T-helper 1 cell (primary cell): Measurements from ENCODE around the gene ZNF407.
"Not testable (repeated sequence)": the region's sequence is repeated elsewhere in the genome, so short reads cannot be mapped to it uniquely, and the experiment has no call there.

Experiments
- DNase-seq, 5 donors: peaks; one replicate each; pipeline ENCODE4 v3.0.0-alpha.2; 2012 to 2020
- total RNA-seq, 4 donors: gene quantifications; one replicate each; lab custom pipeline; 2026; lab: John Stamatoyannopoulos, UW

The ZNF407 gene, protein sequence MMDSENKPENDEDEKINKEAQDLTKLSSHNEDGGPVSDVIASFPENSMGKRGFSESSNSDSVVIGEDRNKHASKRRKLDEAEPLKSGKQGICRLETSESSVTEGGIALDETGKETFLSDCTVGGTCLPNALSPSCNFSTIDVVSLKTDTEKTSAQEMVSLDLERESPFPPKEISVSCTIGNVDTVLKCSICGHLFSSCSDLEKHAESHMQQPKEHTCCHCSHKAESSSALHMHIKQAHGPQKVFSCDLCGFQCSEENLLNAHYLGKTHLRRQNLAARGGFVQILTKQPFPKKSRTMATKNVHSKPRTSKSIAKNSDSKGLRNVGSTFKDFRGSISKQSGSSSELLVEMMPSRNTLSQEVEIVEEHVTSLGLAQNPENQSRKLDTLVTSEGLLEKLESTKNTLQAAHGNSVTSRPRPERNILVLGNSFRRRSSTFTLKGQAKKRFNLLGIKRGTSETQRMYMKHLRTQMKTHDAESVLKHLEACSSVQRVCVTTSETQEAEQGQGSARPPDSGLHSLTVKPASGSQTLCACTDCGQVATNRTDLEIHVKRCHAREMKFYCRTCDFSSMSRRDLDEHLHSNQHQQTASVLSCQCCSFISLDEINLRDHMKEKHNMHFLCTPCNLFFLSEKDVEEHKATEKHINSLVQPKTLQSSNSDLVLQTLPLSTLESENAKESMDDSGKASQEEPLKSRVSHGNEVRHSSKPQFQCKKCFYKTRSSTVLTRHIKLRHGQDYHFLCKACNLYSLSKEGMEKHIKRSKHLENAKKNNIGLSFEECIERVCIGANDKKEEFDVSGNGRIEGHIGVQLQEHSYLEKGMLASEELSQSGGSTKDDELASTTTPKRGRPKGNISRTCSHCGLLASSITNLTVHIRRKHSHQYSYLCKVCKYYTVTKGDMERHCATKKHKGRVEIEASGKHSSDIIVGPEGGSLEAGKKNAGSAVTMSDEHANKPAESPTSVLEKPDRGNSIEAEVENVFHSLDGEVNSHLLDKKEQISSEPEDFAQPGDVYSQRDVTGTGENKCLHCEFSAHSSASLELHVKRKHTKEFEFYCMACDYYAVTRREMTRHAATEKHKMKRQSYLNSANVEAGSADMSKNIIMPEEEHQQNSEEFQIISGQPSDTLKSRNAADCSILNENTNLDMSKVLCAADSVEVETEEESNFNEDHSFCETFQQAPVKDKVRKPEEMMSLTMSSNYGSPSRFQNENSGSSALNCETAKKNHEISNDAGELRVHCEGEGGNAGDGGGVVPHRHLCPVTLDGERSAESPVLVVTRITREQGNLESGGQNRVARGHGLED (N-terminal part only)
- total RNA-seq: 72.0 to 103 (median 92.7) reads per million in 4 donors

DNA sequence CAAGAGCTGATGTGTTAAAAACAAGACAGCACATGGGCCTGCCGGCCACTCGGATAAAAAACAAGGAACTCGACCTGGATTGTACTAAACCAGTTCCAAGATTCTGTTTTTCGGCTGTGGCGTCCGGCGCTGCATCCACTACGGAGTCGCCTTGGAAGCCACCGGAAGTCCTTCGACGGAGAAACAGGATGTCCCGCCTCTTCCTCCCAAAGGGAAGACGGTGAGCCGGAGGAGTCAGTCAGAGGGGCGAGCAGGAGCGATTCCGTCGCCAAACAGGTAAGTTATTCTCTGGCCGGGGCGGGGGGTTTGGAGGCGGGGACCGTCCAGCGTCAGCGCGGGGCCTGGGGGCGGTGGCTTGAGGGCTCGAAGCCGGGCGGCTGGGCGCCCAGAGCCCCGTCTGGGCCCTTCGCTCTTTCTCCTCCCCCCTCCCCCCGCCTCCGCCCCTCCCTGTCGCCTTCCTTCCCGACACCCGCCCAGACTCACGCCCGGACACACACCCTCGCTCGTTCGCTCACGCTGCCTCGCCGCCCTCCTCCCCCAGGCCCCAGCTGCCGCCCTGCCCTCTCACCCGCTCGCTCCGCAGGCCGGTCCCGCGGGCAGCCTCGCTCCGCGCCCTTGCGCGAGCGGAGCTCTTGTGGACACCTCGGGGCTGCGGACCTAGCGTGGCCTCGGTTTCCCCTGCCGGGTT, at the start of gene ZNF407:
TSS of gene ZNF407 (plus strand) at position 209 of the 688 bp plus-strand sequence. CDS start 33,150 bp downstream, outside the sequence.
- peak; percentile 71 to 91 (median 79) for DNase-seq

DNA sequence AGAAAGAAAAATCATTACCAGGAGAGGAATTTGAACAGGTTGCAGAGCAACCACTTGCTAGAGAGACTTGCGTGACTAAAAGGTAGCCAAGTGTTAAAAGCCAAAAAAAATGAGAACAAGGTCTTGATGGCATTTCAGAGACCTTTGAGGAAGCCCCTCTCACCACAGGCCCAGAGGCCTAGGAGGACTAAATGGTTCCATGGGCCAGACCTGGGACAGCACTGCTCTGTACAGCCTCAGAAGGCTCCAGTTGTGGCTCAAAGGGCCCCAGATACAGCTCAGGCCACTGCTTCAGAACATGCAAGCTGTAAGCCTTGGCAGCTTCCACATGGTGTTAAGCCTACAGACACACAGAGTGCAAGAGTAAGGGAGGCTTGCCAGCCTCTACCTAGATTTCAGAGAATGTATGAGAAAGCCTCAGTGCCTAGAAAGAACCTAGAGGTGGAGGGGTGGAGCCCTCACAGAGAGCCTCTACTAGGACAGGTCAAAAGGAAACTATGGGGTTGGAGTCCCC, 48.0 kb upstream of the ZNF407 start:
- DNase-seq: no peak

DNA sequence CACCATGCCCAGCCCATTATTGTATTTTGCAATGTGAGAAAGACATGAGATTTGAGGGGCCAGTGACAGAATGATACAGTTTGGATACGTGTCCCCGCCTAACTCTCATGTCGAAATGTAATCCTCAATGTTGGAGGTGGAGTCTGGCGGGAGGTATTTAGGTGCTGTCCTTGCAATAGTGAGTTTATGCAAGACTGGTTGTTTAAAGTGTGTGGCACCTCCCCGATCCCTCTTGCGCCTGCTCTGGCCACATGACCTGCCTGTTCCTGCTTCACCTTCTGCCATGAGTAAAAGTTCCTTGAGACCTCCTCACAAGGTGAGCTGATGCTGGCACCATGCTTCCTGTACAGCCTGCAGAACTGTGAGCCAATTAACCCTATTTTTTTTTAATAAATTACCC, 46.8 kb upstream of the ZNF407 start:
- DNase-seq: no peak

DNA sequence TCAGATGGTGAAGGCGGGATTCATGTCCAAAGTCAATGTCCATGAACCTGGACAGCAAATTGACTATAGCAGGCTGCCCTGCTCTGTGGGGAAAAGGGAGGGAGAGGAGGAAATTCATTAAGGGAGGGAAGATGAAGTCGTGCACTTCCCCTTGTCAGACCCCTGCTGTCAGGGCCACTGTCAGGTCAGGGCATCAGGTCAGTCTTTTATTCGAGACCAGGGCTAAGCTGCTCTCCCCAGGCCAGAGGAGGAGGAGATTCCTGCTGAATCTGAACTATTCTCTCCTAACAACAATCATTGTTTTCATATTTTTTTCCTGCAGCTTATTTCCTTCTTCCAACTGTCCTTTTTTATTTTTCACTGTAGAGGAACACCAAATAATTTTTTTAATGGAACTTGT, 46.2 kb upstream of the ZNF407 start:
- DNase-seq: no peak

DNA sequence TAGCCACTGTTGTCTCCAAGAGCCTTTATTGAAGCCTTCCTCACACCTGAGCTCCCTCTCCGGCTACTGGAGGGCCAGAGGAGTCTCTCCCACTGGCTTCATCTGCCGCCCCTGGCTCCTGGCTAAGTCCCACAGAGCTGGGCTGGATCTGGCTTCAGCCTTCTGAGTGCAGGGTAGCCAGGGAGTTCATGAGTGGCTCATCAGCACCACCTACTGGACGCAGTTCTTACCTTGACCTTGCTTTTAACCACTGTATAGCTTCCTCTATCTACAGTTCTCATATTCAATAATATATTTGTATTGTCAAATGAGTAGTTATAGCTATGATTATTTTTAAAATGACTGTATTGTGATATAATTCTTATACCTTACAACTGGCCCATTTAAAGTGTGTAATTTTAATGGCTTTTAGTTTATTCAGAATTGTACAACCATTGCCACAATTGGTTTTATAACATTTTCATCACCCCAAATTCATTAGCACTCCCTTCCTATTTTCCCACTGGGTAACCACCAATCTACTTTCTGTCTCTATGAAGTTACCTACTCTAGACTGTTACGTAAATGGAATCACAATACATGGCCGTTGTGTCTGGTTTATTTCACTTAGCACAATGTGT, 45.6 kb upstream of the ZNF407 start:
- DNase-seq: peak; percentile 41 to 74 (median 65)

DNA sequence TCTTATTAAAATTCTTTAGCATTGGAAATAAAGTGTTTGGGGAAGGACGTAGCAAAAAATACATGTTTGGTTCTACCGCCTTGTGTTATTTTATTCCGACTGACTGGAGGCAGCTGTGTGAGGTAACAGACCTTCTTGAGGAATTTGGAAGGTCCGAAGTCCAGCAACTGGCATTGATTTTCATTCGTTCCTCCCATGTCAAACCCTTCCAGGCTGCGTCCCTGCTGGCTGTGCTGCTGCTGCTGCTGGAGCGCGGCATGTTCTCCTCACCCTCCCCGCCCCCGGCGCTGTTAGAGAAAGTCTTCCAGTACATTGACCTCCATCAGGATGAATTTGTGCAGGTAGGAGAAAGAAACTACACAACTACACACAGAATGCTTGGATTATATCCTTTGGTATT, 41.5 kb upstream of the ZNF407 start:
- DNase-seq: no peak

DNA sequence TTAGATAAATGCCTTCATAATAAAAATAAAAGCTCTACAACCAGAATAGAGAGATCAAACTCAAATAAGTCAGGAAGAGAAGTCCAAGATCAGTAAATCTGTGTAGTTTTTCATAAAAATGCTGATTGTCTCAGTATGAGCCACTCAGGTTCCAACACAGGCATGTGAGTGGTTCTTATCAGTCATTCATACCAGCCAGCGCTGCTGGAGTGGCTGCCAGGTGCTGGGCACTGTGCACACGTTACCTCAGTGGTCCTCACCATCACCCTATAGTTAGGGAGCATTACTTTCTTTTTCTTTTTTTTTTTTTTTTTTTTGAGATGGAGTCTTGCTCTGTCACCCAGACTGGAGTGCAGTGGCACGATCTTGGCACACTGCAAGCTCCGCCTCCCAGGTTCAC, 39.6 kb upstream of the ZNF407 start:
- DNase-seq: no peak

DNA sequence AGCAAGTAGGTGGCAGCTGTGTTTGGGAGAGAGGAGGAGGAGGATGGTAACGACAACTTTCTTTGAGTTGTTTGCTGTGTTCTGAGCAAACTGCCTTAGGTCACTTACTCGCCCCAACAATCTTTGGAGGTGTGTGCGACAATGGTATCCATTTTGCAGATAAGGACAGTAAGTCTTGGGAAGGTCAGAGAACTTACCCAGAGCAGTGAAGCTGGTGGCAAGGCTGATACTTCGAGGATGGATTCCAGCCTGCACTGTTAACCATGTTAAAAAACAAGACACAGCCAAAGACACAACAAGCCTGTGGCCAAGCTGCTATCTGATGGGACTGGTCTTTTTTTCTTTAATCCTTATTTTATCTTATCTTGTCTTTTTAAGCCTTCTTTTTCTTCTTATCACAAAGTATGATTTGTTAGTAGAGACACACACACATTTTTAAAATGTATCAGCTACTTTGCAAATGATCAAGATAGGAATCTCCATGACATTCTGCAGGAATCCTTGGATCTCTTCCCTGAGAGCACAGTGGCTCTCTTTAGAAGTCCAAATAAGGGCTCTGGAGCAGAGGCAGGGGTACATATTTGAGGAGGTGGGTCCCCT, 35.4 kb upstream of the ZNF407 start:
- no peak for DNase-seq

DNA sequence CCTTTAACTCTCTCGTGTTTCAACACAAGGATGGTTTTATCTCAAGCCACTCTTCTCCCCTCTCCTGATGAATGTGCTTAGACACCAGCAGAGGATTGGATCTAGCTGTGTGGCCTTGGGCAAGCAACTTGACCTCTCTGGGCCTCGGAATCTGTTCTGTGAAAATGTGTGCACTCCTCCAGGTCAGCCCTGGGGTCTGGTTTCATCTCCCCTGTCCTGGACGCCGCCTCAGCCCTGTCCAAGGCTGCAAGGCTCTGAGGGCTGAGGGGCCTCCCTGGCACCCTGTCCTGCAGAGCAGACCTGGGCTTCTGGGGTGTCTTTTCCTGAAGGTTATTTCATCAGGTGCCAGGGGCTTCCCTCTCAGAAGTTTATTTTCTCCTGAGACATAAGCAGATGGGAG, 34.9 kb upstream of the ZNF407 start:
- no peak for DNase-seq

DNA sequence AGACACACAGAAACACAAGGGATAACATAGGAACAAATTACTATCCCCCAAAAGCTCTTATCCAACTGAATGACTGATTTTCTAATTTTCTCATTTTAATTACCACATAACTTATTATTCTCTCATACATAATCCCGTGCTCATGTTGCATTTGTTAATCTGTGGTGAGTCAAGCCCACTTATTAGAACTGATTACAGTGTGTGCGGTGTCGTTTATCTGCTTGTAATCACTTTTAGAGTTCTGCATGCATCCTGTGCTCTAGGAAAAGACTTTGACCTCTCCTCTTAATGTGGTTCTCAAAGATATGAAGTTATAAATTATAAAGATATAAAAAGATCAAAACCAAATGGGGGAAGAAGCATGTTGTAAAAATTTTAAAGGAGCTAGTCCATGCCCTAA, 33.7 kb upstream of the ZNF407 start:
- DNase-seq: no peak

DNA sequence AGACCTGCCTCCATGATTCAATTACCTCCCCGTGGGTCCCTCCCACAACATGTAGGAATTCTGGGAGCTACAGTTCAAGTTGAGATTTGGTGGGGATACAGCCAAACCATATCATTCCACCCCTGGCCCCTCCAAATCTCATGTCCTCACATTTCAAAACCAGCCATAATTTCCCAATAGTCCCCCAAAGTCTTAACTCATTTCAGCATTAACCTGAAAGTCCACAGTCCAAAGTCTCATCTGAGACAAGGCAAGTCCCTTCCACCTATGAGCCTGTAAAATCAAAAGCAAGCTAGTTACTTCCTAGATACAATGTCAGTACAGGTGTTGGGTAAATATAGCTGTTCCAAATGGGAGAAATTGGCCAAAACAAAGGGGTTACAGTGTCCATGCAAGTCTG, 32.5 kb upstream of the ZNF407 start:
- not testable (repeated sequence) for DNase-seq

DNA sequence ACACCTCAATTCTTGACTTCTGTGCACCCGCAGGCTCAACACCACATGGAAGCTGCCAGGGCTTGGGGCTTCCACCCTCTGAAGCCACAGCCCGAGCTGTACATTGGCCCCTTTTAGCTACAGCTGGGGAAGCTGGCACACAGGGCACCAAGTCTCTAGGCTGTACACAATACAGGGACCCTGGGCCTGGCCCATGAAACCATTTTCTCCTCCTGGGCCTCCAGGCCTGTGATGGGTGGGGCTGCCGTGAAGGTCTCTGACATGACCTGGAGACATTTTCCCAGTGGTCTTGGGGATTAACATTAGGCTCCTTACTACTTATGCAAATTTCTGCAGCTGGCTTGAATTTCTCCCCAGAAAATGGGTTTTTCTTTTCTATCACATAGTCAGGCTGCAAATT, 31.7 kb upstream of the ZNF407 start:
- not testable (repeated sequence) for DNase-seq

DNA sequence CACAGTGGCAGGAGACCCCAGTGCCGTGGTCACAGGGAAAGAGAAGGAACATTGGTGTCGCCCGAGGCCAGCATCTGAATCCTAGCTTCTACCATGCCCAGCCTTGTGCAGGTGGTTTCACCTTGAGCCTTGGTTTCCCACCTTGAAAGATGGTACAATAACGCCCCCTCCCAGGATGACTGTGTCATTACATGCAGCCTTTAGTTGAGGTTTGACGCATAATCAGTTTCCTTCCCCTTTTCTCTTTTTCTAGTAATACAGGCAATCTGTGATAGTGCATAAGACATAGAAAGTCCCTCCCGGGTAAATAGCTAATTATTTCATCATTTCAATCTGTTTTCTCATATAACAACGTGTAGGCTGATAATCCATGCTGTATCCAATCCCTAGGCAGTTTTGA, 29.8 kb upstream of the ZNF407 start:
- no peak for DNase-seq

DNA sequence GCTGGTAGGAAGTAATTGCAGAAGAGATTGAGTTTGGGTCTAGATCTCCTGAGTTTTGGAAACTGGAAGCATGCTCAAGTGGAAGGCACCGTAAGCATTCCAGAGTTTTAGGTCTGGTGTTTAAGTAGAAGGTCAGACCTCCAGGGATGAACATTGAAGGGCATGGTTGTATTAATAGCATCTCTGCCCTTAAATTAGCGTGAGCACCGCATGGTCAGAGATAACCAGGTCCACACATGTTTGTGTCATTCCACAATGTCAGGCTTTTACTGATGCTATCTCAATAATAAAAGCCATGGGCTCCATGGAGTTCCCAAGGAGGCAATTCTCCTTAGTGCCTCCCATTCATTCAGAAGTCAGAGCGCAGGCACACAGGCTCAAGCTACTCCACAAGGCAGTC, 28.3 kb upstream of the ZNF407 start:
- no peak for DNase-seq

DNA sequence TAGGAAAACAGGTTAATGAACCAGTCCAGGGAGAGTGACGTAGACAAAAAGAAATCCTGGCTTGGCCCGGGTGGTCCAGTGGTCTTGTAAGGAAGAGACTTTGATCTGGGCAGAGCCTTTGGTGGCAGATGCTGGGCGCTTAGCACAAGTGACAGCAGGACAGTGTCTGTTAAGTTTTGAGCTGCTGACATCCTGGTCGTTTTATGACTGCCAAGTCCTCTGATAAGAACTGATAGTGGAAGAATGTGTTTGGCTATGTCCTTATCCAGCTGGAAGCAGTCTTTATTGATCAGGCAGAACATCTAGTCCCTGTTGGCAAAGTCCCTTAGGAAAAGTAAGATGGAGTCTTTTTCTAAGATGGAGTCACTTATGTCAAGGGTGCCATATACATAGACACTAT, 27.4 kb upstream of the ZNF407 start:
- DNase-seq: no peak

DNA sequence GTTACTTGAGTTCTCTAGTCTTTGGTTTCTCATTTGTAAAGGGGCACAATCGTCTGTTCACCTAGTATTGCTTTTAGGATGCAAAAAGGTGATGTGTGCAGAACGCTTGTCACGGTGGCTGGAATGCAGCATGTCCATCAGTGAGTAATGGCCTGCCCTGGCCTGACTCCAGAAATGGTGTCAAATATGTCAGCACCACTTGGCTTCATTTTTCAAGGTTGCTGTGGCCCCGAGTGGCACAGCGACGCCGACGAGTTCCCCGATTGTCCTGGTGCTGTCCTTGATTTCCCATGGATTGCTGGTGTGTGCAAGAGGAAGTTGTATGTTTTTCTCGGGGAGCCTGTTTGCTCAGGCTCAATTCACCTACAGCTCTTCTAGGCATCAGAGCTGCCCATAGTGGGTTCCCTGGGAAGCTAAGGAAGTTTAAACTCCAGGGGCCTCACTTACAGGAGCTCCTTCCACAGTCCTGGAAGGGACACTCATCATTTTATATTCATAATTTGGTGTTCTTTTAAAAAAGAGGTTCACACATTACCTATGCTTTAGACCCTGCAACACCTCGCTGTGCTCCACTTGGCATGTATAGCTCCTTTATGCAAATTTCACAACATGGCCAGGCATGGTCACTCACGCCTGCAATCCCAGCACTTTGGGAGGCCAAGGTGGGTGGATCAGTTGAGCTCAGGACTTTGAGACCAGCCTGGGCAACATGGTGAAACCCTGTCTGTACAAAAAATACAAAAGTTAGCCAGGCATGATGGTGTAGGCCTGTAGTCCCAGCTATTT, 25.6 kb upstream of the ZNF407 start:
- no peak for DNase-seq

DNA sequence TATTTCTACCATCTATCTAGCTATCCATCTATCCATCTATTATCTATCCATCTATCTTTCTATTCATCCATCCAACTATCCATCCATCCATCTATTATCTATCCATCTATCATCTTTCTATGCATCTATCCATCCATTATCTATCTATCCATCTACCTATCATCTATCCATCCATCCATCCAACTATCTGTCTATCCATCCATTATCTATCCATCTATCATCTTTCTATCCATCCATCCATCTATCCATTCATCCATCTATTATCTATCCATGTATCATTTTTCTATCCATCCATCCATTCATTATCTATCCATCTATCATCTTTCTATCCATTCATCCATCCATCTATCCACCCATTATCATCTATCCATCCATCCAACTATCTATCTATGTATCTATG, 24.6 kb upstream of the ZNF407 start:
- no peak for DNase-seq

DNA sequence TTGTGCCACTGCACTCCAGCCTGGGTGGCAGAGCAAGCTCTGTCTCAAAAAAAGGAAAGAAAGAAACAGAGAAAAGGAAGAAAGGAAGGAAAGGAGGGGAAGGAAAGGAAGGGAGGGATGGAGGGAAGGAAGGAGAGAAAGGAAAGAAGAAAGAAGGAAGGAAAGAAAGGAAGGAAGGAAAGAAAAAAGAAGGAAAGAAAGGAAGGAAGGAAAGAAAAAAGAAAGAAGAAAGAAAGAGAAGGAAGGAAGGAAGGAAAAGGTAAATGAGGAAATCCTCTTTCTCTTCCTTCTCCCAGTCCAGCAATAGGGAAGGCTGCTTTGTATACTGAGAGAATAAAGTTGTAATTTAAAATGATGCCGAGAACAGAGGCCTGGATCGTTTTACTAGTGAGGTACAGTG, 22.8 kb upstream of the ZNF407 start:
- DNase-seq: no peak

DNA sequence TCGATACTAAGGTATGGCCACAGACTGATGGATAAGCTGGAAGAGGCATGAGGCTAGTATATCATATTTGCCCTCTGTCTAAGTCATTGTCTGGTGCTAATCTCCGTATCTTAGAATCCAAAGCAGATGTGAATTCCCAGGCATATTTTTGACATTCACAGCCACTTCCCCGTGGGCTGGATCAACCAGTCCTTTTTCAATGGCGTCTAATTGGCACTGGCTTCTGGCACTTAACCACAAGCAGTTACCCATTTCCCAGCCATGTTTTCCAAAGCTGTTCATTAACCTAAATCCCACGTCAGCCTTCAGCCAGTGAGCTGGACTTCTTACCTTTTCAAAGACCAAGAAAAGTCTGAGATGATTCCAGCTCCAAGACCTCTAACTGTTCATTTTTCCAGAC, 20.7 kb upstream of the ZNF407 start:
- DNase-seq: no peak

DNA sequence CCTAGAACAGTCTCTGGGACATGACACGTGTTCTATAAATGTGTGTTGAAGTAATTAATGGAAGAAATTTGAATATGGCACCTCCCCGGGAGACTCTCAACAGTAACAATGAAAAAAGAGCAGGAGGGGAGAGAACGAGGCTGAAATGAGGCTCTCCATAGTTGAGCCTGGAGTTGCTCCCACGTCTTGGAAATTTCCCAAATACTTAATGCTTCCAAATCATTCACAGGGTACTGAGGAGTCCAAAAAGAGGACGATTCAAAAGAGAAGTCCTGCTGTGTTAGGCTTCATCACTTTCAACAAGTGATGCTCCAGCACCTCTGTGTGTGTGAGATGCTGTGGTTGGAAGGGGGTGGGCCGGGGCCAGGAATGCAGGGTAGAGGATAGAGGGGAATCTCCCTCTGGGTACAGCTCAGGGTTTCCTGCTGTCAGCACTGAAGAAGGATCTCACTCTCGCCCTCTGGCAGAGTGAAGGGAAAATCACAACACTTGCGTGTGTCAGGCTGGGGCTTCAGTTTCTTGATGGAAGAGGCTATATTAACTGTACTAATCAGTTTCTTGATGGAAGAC, 18.1 kb upstream of the ZNF407 start:
- no peak for DNase-seq
